ENCODE data around the gene ZNF717. TPM values are rescaled to one million over a fixed set of nuclear protein-coding genes. Genes with fewer than 3 reads are reported as not detected.
"Not testable (repeated sequence)": the region's sequence is repeated elsewhere in the genome, so short reads cannot be mapped to it uniquely, and the experiment has no call there.

ZNF717 gene
- total and polyA plus RNA-seq, 2 donors (not counting 1 experiment from before 2014, with no cell fraction given): 11.4 to 23.8 TPM

GRCh38 chr3:75814797-75815196 lies 29.4 kb upstream of the ZNF717 start:
- Histone ChIP-seq H3K4me2 (ENCODE audit: extremely low read depth, insufficient read depth, low read length) (no peak overlapping the region), H3K4me3 (replicated peaks in 1 of 4; ENCODE audit: control extremely low read depth in 1 of 4, insufficient read depth in 1 of 4, low read depth in 3 of 4, low read length in 4 of 4) (no peak overlapping the region), H3K9ac (ENCODE audit: insufficient read depth, low read length) (no peak overlapping the region), H3K27me3 (ENCODE audit: control insufficient read depth, insufficient read depth, low read length) (no peaks in the 10 kb centered on the region), H2AFZ (ENCODE audit: low read length) (no peak overlapping the region), H4K20me1 (ENCODE audit: control insufficient read depth, extremely low read depth, insufficient read depth, low read length) (no peaks in the 10 kb centered on the region), H3K27ac (ENCODE audit: insufficient read depth, low read length) (no peak overlapping the region), H3K79me2 (ENCODE audit: control insufficient read depth, insufficient read depth, low read length) (no peaks in the 10 kb centered on the region), H3K9me3 (ENCODE audit: control insufficient read depth, insufficient read depth, low read depth, low read length) (no peaks in the 10 kb centered on the region), H3K36me3 (ENCODE audit: control insufficient read depth, insufficient read depth, low read length) (no peaks in the 10 kb centered on the region), H3K4me1 (ENCODE audit: control insufficient read depth, extremely low read depth, insufficient read depth, low read length) (no peaks in the 10 kb centered on the region)
- DNase-seq (ENCODE audit: low read depth in 2 of 2): no peak
- TF ChIP-seq EZH2 (IDR thresholded peaks at IDR 0.05; ENCODE audit: low read length, missing control alignments) (no peak), CTCF (conservative IDR thresholded peaks at IDR 0.05 in 1 of 2, IDR thresholded peaks at IDR 0.05 in 1 of 2; ENCODE audit: low read depth in 1 of 2, low read length in 2 of 2) (no peak)

DNA sequence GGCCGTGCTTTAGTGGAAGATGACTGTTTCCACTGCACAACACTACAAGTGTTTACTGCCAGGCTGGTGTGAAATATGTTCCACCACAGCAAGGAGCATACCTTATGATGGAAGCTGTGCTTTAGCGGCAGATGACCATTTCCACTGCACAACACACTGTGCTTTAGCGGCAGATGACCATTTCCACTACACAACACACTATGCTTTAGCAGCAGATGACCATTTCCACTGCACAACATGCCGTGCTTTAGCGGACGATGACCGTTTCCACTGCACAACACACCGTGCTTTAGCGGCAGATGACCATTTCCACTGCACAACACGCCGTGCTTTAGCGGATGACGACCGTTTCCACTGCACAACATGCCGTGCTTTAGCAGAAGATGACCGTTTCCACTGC lies 2.8 kb downstream of the ZNF717 start:
- Histone ChIP-seq H3K79me2 (ENCODE audit: control insufficient read depth, insufficient read depth, low read length) (peaks cover 2% of the 10 kb centered on the region), H2AFZ (ENCODE audit: low read length) (no peak overlapping the region), H3K4me1 (ENCODE audit: control insufficient read depth, extremely low read depth, insufficient read depth, low read length) (no peaks in the 10 kb centered on the region), H4K20me1 (ENCODE audit: control insufficient read depth, extremely low read depth, insufficient read depth, low read length) (no peaks in the 10 kb centered on the region), H3K9ac (ENCODE audit: insufficient read depth, low read length) (no peak overlapping the region), H3K27ac (ENCODE audit: insufficient read depth, low read length) (no peak overlapping the region), H3K36me3 (ENCODE audit: control insufficient read depth, insufficient read depth, low read length) (peaks cover 4% of the 10 kb centered on the region), H3K4me2 (ENCODE audit: extremely low read depth, insufficient read depth, low read length) (no peak overlapping the region), H3K9me3 (ENCODE audit: control insufficient read depth, insufficient read depth, low read depth, low read length) (no peaks in the 10 kb centered on the region), H3K4me3 (replicated peaks in 1 of 4; ENCODE audit: control extremely low read depth in 1 of 4, insufficient read depth in 1 of 4, low read depth in 3 of 4, low read length in 4 of 4) (no peak overlapping the region), H3K27me3 (ENCODE audit: control insufficient read depth, insufficient read depth, low read length) (no peaks in the 10 kb centered on the region)
- no peak for TF ChIP-seq EZH2 (IDR thresholded peaks at IDR 0.05; ENCODE audit: low read length, missing control alignments)
- no peak for TF ChIP-seq CTCF (conservative IDR thresholded peaks at IDR 0.05 in 1 of 2, IDR thresholded peaks at IDR 0.05 in 1 of 2; ENCODE audit: low read depth in 1 of 2, low read length in 2 of 2)
- no peak for DNase-seq (ENCODE audit: low read depth in 2 of 2)

- Histone ChIP-seq H3K4me2 (ENCODE audit: extremely low read depth, insufficient read depth, low read length) (no peak overlapping the region), H3K79me2 (ENCODE audit: control insufficient read depth, insufficient read depth, low read length) (peaks cover 2% of the 10 kb centered on the region), H2AFZ (ENCODE audit: low read length) (no peak overlapping the region), H3K4me3 (replicated peaks in 1 of 4; ENCODE audit: control extremely low read depth in 1 of 4, insufficient read depth in 1 of 4, low read depth in 3 of 4, low read length in 4 of 4) (no peak overlapping the region), H3K27ac (ENCODE audit: insufficient read depth, low read length) (no peak overlapping the region), H4K20me1 (ENCODE audit: control insufficient read depth, extremely low read depth, insufficient read depth, low read length) (no peaks in the 10 kb centered on the region), H3K9me3 (ENCODE audit: control insufficient read depth, insufficient read depth, low read depth, low read length) (no peaks in the 10 kb centered on the region), H3K27me3 (ENCODE audit: control insufficient read depth, insufficient read depth, low read length) (no peaks in the 10 kb centered on the region), H3K36me3 (ENCODE audit: control insufficient read depth, insufficient read depth, low read length) (peaks cover 4% of the 10 kb centered on the region), H3K4me1 (ENCODE audit: control insufficient read depth, extremely low read depth, insufficient read depth, low read length) (no peaks in the 10 kb centered on the region), H3K9ac (ENCODE audit: insufficient read depth, low read length) (no peak overlapping the region)
- no peak for TF ChIP-seq CTCF (conservative IDR thresholded peaks at IDR 0.05 in 1 of 2, IDR thresholded peaks at IDR 0.05 in 1 of 2; ENCODE audit: low read depth in 1 of 2, low read length in 2 of 2)
- no peak for TF ChIP-seq EZH2 (IDR thresholded peaks at IDR 0.05; ENCODE audit: low read length, missing control alignments)
- no peak for DNase-seq (ENCODE audit: low read depth in 2 of 2)
These were observed 4.1 kb downstream of the ZNF717 start for GRCh38 chr3:75781079-75781745.

GRCh38 chr3:75777742-75778141 lies 7.6 kb downstream of the ZNF717 start:
- not testable (repeated sequence) for H3K79me2 ChIP-seq (ENCODE audit: control insufficient read depth, insufficient read depth, low read length)

GRCh38 chr3:75771631-75772030 lies 13.7 kb downstream of the ZNF717 start:
- H3K9me3 ChIP-seq (ENCODE audit: control insufficient read depth, insufficient read depth, low read depth, low read length); H3K9ac ChIP-seq (ENCODE audit: insufficient read depth, low read length); H3K36me3 ChIP-seq (ENCODE audit: control insufficient read depth, insufficient read depth, low read length); H3K4me3 ChIP-seq (replicated peaks in 1 of 4; ENCODE audit: control extremely low read depth in 1 of 4, insufficient read depth in 1 of 4, low read depth in 3 of 4, low read length in 4 of 4); H3K4me1 ChIP-seq (ENCODE audit: control insufficient read depth, extremely low read depth, insufficient read depth, low read length); H4K20me1 ChIP-seq (ENCODE audit: control insufficient read depth, extremely low read depth, insufficient read depth, low read length); H2AFZ ChIP-seq (ENCODE audit: low read length); H3K27ac ChIP-seq (ENCODE audit: insufficient read depth, low read length); DNase-seq (ENCODE audit: low read depth in 2 of 2); H3K79me2 ChIP-seq (ENCODE audit: control insufficient read depth, insufficient read depth, low read length); H3K4me2 ChIP-seq (ENCODE audit: extremely low read depth, insufficient read depth, low read length); H3K27me3 ChIP-seq (ENCODE audit: control insufficient read depth, insufficient read depth, low read length): not testable (repeated sequence)

More at GRCh38 chr3:75777742-75778141, 7.6 kb downstream of the ZNF717 start:
- H3K4me1 ChIP-seq (ENCODE audit: control insufficient read depth, extremely low read depth, insufficient read depth, low read length); H3K4me3 ChIP-seq (replicated peaks in 1 of 4; ENCODE audit: control extremely low read depth in 1 of 4, insufficient read depth in 1 of 4, low read depth in 3 of 4, low read length in 4 of 4); H4K20me1 ChIP-seq (ENCODE audit: control insufficient read depth, extremely low read depth, insufficient read depth, low read length); H3K9me3 ChIP-seq (ENCODE audit: control insufficient read depth, insufficient read depth, low read depth, low read length); H3K36me3 ChIP-seq (ENCODE audit: control insufficient read depth, insufficient read depth, low read length); DNase-seq (ENCODE audit: low read depth in 2 of 2); H3K4me2 ChIP-seq (ENCODE audit: extremely low read depth, insufficient read depth, low read length); H3K27me3 ChIP-seq (ENCODE audit: control insufficient read depth, insufficient read depth, low read length); H3K27ac ChIP-seq (ENCODE audit: insufficient read depth, low read length); H2AFZ ChIP-seq (ENCODE audit: low read length); H3K9ac ChIP-seq (ENCODE audit: insufficient read depth, low read length): not testable (repeated sequence)
